ENCODE data around the gene DGKZ.
"Not testable (repeated sequence)": the region's sequence is repeated elsewhere in the genome, so short reads cannot be mapped to it uniquely, and the experiment has no call there.

DGKZ gene

DNA sequence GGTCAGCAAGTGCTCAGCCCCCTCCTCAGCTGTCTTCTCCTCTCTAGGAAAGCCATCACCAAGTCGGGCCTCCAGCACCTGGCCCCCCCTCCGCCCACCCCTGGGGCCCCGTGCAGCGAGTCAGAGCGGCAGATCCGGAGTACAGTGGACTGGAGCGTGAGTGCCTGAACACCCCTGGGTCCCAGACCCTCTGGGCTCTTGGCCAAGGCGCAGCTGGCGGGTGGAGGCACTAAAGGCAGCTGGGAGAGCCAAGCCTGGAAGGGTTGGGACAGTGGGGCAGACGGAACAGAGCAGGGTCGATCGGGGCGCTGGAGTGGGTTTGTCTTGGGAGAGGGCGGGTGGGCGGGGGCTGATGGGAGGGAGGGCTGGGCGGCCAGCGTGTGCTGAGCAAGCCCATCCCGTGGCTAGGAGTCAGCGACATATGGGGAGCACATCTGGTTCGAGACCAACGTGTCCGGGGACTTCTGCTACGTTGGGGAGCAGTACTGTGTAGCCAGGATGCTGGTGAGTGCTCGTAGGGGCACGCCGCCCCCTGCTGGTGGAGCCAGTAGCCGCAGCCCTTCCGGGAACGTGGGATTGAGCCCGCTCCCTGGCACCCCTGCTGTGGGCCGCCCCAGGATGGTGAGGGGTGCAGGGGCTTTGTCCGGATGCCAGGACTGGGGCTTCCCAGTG, 20.1 kb downstream of the DGKZ start:
- DNase-seq (ENCODE audit: low read depth) = peak; percentile 63

DNA sequence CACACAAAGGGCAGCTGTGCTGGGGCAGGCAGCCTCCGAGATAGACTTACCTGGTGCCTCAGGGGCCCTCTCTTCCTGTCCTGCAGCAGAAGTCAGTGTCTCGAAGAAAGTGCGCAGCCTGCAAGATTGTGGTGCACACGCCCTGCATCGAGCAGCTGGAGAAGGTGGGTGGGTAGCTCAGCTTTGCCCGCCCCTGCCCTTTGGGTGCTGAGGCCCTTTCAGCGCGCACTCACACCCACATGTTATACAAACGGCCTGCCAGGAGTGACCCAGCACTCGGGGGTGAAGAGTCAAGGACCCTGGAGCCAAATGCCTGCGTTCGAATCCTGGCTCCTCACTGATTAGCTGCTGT, 20.6 kb downstream of the DGKZ start:
- DNase-seq (ENCODE audit: low read depth) = no peak

DNA sequence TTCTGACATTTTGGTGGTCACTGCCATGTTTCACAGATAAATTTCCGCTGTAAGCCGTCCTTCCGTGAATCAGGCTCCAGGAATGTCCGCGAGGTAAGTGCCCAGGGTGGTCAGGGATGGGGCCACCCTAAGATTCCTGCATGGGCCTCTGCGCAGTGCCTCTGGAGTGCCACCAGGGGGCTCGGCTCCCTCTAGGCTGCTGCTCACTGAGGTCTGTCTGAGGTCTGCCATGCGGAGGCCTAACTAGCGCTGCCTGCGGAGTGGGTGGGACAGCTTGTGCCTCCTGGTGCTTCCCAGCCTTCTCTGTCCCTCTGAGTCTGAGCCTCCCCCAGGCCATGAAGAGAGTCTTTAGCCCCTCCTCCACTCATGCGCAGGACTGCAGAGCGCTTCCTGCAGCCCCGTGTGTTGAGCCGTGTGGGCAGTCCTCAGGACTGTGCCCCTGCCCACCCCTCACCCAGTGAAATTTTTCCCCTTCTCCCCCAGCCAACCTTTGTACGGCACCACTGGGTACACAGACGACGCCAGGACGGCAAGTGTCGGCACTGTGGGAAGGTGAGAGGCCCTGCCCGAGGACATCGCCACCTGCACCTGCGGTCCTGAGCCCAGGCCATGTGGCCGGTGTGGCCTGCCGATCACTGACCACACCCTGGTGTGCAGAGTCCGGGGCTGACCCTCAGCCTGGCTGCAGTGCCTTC, 22.3 kb downstream of the DGKZ start:
- DNase-seq (ENCODE audit: low read depth) = peak; percentile 35

DNA sequence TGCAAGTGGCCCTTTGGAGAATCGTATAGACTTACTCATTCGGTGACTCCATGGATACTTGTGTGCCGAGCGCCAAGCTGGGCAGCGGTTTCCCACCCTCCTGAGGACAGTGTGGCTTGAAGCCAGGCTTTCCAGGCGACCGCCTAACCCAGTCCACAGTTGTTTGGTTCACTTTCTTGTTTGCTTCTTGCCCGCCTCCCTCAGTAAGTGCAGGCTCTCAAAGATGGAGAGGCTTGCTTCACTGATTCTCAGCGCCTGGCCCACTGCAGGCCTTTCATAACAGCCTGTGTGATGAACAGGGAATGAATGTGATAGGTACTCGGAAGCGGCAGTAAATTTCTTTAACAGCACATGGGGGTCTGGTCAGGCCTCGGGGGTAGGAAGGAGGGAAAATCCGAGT, 23.0 kb downstream of the DGKZ start:
- DNase-seq (ENCODE audit: low read depth) = no peak

DNA sequence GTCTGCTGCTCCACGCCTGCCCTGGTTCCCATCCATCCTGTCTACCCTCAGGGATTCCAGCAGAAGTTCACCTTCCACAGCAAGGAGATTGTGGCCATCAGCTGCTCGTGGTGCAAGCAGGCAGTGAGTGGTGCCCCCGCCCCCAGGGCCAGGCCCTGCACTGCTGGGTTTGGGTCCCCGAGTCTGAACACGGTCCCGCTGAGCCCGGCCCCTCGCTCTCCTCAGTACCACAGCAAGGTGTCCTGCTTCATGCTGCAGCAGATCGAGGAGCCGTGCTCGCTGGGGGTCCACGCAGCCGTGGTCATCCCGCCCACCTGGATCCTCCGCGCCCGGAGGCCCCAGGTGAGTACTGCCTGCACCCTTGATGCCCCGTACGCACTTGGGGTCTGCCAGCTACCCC, 24.0 kb downstream of the DGKZ start:
- DNase-seq (ENCODE audit: low read depth) = not testable (repeated sequence)

DNA sequence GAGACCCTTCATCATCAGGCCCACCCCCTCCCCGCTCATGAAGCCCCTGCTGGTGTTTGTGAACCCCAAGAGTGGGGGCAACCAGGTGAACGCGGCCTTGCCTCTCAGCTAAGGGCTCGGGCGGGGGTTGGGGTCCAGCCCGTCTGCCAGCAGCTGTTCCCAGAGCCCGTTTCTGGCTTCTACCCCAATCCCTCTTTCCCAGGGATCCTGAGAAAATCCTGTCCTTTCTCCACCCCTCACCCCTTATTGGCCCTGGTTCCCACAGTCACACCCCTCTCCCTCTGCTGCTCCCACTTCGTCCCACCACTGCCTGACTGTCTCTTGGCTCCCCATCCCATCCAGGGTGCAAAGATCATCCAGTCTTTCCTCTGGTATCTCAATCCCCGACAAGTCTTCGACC, 24.8 kb downstream of the DGKZ start:
- no peak for DNase-seq (ENCODE audit: low read depth)

DNA sequence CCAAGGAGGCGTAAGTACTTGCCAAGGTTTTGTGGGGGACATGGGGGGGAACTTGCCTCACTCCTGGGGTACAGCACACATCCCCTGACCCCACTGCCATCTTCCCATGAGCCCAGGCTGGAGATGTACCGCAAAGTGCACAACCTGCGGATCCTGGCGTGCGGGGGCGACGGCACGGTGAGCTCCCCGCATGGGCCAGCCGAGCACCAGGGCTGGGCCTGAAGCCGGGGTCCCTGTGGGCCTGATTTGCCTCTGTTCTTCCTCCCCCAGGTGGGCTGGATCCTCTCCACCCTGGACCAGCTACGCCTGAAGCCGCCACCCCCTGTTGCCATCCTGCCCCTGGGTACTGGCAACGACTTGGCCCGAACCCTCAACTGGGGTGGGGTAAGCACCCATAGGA, 25.2 kb downstream of the DGKZ start:
- not testable (repeated sequence) for DNase-seq (ENCODE audit: low read depth)

DNA sequence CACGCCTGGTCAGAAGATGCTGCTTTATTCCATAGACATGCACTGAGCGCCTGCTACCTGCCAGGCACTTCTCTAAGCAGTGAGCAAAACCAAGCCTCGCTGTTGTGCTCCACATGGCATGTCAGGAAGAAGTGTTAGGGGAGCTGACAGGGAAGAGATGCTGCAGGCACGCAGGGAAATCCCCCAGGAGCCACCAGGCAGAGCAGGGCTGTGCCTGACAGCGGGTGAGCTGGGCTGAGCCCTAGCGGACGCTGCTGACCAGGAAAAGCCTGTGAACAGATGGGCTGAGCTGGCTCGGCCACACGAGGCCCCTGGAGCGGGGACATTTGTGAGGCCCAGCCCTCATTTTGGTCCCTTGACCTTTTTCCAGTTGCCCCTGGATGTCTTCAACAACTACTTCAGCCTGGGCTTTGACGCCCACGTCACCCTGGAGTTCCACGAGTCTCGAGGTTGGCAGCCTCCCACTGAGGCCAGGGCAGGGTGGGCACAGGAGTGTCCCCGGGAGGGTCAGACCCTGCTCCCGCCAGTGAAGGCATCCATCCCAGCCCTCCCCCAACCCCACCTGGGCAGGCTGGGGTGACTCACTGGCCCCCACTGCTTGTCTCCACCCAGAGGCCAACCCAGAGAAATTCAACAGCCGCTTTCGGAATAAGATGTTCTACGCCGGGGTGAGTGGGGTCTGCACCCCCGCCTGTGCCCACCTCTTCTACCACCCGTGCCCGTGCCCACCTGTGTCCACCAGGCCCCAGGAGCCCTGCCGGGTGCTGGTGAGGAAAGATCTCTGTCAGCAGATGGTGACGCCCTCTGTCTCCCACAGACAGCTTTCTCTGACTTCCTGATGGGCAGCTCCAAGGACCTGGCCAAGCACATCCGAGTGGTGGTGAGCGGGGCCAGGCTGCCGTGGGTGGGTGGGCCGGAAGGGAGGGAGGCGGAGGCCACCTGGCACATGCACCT, 26.8 kb downstream of the DGKZ start:
- DNase-seq (ENCODE audit: low read depth) = no peak

DNA sequence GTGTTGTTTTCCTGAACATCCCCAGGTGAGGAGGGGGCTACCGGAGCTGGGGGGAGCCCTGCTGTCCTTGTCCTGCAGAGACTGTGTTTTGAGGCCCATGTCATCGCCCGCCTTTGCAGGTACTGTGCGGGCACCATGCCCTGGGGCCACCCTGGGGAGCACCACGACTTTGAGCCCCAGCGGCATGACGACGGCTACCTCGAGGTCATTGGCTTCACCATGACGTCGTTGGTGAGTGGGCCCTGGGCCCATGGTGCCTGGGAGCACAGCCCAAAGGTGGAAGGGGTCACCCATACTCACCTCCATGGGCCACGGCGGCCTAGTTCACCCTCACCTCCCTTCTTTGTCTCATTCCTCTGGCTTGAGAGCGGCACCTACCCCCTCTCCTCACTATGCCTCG, 27.6 kb downstream of the DGKZ start:
- DNase-seq (ENCODE audit: low read depth) = no peak

DNA sequence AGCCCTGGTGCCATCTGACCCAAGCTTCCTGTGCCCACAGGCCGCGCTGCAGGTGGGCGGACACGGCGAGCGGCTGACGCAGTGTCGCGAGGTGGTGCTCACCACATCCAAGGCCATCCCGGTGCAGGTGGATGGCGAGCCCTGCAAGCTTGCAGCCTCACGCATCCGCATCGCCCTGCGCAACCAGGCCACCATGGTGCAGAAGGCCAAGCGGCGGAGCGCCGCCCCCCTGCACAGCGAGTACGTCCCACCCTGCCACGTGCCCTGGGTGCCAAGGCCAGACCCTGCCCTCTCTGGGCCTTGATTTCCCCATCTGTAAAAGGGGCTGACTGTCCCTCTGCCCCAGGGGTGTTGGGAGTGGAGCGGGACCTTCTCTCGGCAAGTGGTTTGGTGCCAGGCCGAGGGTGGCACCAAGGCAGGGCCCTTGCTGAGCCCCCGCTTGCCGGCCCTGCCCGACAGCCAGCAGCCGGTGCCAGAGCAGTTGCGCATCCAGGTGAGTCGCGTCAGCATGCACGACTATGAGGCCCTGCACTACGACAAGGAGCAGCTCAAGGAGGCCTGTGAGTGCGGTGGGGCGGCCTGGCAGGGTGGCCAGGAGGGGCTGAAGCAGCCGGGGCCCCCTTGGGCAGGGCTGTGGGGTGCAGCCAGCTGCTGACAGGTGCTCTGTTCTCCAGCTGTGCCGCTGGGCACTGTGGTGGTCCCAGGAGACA, 28.3 kb downstream of the DGKZ start:
- DNase-seq (ENCODE audit: low read depth) = no peak

DNA sequence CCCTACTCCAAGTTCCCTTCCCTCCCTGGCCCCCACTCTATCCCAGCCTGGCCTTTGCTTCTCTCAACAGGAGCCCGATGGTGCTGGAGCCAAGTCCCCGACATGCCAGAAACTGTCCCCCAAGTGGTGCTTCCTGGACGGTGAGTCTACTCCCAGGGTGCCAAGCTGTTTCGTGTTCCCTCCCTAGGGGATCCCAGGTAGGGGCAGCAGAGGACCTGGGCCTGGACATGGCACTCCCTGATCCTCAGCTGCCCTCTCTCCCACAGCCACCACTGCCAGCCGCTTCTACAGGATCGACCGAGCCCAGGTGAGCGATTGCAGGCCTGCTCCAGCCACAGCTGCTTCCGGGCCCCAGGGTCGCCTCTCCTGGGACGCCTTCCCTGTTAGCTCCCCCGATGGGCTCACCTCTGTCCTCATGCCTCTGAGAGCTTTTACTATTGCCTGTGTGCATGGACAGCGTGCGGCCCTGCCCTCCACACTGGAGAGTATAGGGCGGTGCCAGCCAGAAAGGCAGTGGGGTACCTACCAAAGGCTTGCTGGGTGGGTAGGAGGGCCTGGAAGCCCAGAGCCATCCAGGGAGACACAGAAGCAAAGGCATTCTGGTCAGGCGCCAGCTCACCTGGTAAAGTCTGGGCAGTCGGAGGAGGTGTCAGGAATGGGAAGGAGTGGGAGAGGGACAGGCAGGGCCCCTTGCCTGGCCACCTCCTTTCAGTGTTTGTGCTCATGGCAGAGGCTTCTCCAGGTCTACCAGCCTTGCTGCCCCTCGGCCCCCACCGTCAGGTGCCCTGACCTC, 29.2 kb downstream of the DGKZ start:
- DNase-seq (ENCODE audit: low read depth) = no peak

DNA sequence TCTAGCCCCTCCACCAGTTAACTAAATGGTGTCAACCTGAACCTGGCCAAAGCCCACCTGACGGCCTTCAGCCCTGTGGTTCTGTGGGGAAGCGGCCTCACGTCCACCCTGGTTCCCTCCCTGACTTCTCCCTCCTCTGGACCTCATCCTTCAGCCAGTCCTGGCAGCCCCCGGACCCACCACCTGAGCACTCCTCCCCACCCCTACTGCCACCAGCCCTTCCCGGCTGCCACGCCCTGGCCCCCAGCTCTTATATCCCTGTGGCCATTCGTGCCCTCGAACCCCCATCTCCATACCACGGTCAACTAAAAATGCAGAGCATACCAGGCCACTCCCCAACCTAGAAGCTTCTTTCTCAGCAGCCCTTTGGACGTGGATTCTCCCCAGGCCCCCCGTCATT, 30.0 kb downstream of the DGKZ start:
- no peak for DNase-seq (ENCODE audit: low read depth)

DNA sequence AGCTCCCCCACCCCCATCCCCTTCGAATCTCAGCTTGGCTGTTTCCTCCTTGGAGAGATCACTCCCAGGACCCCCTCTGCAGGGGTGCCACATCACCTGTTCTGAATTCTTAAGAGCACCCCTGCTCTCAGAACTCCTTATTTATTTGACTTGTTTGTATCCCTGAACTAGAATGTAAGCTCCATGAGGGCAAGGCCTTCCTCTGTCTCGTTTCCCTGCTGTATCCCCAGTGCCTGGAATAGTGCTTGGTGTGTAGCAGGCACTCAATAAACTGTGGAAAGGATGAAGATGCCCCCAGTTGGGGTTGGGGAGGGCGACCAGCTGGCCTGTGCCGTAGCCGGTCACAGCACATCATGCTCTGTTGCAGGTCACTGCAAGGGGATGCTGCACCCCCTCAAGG, 30.6 kb downstream of the DGKZ start:
- DNase-seq (ENCODE audit: low read depth) = no peak

DNA sequence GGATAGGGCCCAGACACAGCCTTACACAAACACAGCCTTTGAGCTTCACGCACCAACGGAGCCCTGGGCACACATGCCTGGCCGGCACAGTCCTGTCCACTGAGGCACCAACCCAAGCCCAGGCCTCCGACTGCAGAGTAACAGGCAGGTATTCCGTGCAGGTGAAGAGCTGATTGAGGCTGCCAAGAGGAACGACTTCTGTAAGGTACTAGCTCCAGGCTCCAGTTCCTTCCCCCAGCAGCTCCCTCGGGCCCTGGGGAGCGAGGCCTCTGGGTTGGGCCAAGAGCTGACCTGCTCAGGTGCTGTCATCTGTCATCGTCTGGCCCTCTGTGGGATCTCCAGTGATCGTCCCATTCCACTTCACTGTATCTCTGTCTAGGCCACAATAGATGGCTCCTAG, 31.0 kb downstream of the DGKZ start:
- no peak for DNase-seq (ENCODE audit: low read depth)

DNA sequence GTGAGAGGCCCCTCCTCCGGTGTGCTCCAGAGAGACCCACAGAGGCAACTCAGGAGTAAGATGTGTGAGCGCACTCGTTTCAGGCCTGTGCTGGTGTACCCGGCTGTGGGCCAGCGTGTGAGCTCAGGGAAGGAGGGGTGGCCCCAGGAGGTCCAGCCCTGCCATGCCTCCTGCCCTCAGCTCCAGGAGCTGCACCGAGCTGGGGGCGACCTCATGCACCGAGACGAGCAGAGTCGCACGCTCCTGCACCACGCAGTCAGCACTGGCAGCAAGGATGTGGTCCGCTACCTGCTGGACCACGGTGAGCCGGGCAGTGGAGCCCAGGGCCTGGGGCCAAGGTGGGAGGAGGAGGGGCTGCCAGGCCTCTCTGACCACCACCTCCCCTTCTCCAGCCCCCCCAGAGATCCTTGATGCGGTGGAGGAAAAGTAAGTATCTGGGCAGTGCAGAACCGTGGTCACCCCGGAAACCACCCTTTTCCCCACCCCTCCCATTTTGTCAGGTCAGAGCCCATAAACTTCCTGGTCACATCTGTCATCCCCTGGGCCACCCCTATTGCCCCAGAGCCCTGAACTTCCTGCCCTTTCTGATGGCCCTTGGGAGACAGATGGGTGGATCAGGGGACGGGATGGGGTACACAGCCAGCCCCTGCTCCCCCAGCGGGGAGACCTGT, 31.7 kb downstream of the DGKZ start:
- no peak for DNase-seq (ENCODE audit: low read depth)

DNA sequence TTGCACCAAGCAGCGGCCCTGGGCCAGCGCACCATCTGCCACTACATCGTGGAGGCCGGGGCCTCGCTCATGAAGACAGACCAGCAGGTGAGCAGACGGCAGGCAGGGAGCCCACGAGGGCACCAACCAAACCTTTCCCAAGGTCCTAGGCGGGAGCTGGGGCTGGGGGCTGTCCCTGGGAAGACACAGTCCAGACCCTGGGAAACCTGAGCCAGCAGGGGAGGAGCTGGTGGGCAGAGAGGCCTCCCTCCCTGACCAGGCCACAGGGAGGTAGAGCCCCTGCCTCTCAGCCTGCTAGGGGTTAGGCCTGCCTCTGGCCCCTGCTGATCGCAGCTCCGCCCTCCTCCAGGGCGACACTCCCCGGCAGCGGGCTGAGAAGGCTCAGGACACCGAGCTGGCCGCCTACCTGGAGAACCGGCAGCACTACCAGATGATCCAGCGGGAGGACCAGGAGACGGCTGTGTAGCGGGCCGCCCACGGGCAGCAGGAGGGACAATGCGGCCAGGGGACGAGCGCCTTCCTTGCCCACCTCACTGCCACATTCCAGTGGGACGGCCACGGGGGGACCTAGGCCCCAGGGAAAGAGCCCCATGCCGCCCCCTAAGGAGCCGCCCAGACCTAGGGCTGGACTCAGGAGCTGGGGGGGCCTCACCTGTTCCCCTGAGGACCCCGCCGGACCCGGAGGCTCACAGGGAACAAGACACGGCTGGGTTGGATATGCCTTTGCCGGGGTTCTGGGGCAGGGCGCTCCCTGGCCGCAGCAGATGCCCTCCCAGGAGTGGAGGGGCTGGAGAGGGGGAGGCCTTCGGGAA, 32.4 kb downstream of the DGKZ start:
- DNase-seq (ENCODE audit: low read depth) = not testable (repeated sequence)

DNA sequence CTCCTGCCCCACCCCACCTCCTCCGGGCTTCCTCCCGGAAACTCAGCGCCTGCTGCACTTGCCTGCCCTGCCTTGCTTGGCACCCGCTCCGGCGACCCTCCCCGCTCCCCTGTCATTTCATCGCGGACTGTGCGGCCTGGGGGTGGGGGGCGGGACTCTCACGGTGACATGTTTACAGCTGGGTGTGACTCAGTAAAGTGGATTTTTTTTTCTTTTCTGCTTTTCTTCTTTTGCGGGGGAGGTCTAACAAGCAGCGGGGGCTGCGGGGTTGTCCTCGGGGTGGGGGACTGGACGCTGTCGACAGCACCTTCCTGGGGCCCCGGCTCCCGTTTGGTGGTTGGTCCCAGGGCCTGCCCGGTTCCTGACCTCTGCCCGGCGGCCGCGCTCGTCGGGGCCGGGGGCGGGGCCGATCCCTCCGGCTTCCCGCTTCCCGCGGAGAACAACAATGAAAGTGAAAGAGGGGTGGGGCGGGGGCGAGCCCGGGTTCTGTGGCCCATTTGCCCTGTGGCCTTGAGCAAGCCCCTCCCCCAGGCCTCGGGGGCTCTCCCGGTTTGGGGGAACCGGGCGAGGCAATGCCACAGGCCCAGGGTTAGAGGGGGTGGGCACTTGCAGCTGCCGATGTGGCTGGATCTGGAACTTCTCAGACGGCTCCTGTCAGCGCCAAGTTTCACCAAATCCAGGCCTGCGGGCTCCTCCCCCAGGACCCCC, 33.2 kb downstream of the DGKZ start:
- no peak for DNase-seq (ENCODE audit: low read depth)

DNA sequence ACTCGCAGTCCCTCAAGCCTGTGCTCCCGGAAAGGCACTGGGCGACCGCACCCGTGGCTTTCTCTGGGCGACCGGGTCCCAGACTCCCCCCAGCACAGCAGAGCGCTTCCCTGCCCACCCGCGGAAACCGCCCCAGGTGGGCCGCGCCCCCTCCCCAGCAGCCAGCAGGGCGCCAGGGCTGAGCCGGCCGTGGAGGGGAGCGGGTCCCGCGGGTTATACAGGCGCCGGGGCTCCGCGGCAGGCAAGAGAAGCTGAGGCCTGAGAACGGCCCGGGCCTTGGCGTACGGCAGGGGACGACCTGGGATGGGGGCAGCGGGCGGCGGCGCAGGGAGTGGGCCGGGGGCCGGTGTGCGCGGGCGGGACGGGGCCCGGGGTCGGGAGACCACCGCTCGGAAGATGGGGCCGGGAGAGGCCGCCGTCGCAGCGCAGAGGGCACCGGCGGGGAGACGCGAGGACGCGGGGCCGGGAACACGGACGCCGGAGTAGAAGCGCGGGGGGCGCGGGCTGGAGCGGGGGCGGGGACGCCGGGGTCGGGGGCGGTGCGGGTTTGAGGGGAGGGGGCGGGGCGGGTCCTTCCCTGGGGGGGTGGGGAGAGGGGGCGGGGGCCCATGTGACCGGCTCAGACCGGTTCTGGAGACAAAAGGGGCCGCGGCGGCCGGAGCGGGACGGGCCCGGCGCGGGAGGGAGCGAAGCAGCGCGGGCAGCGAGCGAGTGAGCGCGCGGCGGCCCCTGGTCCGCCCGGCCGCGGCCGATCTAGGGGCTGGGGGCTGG, 34.0 kb downstream of the DGKZ start, which contains the start of gene MDK:
MDK (plus strand) TSS at position 622 of the 771 bp plus-strand sequence. CDS start 389 bp downstream, outside the sequence.
- DNase-seq (ENCODE audit: low read depth) = no peak
